ENCODE data around the gene MCTP1. TPM values are rescaled to one million over a fixed set of nuclear protein-coding genes. Genes with fewer than 3 reads are reported as not detected.
"Not testable (repeated sequence)": the region's sequence is repeated elsewhere in the genome, so short reads cannot be mapped to it uniquely, and the experiment has no call there.

Gene MCTP1
- total and polyA plus RNA-seq, 4 donors = 8.2 to 54.6 (median 12.3) TPM

- no peak overlapping the region for H3K27ac ChIP-seq (ENCODE audit: low read depth, low read length)
- WGBS (ENCODE audit: insufficient coverage) = no CpG with 5 or more reads among the region's 4 CpGs
- H3K9me3 ChIP-seq (ENCODE audit: control insufficient read depth, insufficient read depth, low read length) = no peaks in the 10 kb centered on the region
- DNase-seq (ENCODE audit: low read depth in 4 of 6, low spot score in 6 of 6) = no peak
- no peaks in the 10 kb centered on the region for H3K27me3 ChIP-seq (ENCODE audit: control insufficient read depth, insufficient read depth, low read length)
- no peaks in the 10 kb centered on the region for H3K4me1 ChIP-seq (ENCODE audit: control insufficient read depth, insufficient read depth, low read length)
- no peaks in the 10 kb centered on the region for H3K36me3 ChIP-seq (ENCODE audit: control insufficient read depth, insufficient read depth, low read length)
- no peak overlapping the region for H3K4me3 ChIP-seq (ENCODE audit: low read depth, low read length)
These were observed 435.6 kb downstream of the MCTP1 start for GRCh38 chr5:94849324-94849723.

GRCh38 chr5:94847726-94848125 is 437.2 kb downstream of the MCTP1 start:
- no peaks in the 10 kb centered on the region for H3K36me3 ChIP-seq (ENCODE audit: control insufficient read depth, insufficient read depth, low read length)
- no peaks in the 10 kb centered on the region for H3K4me1 ChIP-seq (ENCODE audit: control insufficient read depth, insufficient read depth, low read length)
- H3K4me3 ChIP-seq (ENCODE audit: low read depth, low read length) = no peak overlapping the region
- H3K27ac ChIP-seq (ENCODE audit: low read depth, low read length) = no peak overlapping the region
- no peak for DNase-seq (ENCODE audit: low read depth in 4 of 6, low spot score in 6 of 6)
- 100% methylated on average over 1 of the region's 2 CpGs for WGBS (ENCODE audit: insufficient coverage)
- H3K27me3 ChIP-seq (ENCODE audit: control insufficient read depth, insufficient read depth, low read length) = no peaks in the 10 kb centered on the region
- H3K9me3 ChIP-seq (ENCODE audit: control insufficient read depth, insufficient read depth, low read length) = no peaks in the 10 kb centered on the region

DNA sequence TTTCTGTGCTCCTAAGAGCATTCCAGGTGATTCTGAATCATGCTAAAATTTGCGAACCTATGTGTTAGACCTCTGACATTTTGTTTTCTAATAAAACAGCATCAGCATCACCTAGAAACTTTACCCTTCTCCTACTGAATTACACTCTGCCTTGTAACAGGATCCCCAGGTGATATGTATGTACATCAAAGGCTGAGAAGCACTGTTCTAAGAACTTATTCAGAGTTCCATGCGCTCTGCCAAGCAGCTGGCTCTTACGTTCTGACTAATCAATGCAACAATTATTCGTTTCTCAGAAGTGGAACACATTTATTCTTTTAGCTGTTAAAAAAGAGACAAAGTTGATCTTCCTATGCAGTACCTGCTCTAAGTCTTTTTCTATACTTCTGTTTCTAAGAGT is 437.9 kb downstream of the MCTP1 start:
- no CpG with 5 or more reads among the region's 4 CpGs for WGBS (ENCODE audit: insufficient coverage)
- Histone ChIP-seq H3K9me3 (ENCODE audit: control insufficient read depth, insufficient read depth, low read length) (no peaks in the 10 kb centered on the region), H3K4me1 (ENCODE audit: control insufficient read depth, insufficient read depth, low read length) (no peaks in the 10 kb centered on the region), H3K36me3 (ENCODE audit: control insufficient read depth, insufficient read depth, low read length) (no peaks in the 10 kb centered on the region), H3K4me3 (ENCODE audit: low read depth, low read length) (no peak overlapping the region), H3K27me3 (ENCODE audit: control insufficient read depth, insufficient read depth, low read length) (no peaks in the 10 kb centered on the region), H3K27ac (ENCODE audit: low read depth, low read length) (no peak overlapping the region)
- no peak for DNase-seq (ENCODE audit: low read depth in 4 of 6, low spot score in 6 of 6)

GRCh38 chr5:94845696-94846095 is 439.2 kb downstream of the MCTP1 start:
- not testable (repeated sequence) for H3K9me3 ChIP-seq (ENCODE audit: control insufficient read depth, insufficient read depth, low read length); H3K4me1 ChIP-seq (ENCODE audit: control insufficient read depth, insufficient read depth, low read length); H3K27ac ChIP-seq (ENCODE audit: low read depth, low read length); DNase-seq (ENCODE audit: low read depth in 4 of 6, low spot score in 6 of 6); H3K27me3 ChIP-seq (ENCODE audit: control insufficient read depth, insufficient read depth, low read length); H3K4me3 ChIP-seq (ENCODE audit: low read depth, low read length); H3K36me3 ChIP-seq (ENCODE audit: control insufficient read depth, insufficient read depth, low read length)
- WGBS (ENCODE audit: insufficient coverage) = no CpG with 5 or more reads among the region's 1 CpG

DNA sequence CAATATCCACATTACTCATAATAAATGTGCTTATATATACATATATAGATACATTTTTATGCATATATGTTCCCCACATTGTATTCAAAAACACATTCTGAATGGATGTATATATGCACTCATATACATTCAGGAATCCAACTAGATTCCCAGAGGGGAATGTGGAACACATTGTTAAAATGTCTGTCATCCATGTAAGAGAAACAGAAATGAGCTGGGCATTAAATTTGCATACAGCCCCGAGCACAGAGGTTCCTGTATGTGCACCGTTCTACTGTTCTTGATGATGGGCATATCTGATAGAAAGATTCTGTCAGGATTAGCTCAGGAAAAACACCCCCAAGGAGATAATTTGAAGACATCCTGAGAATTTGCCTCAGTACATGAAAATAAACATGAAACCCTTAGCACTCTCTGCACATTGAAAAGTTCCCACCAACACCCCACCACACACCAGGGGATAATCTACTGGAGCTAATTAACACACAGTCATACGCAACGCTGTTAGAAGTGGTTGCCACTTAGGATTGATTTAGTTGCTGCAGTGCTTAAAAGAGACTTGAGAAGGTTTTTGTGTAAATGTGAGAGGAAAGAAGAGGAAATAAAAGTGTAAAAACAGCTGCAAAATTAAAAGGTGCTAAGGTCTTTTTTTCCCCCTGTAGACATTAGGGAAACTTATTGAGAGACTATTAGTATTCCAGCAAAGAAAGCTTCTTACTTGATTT is 443.1 kb downstream of the MCTP1 start:
- Histone ChIP-seq H3K27ac (ENCODE audit: low read depth, low read length) (no peak overlapping the region), H3K27me3 (ENCODE audit: control insufficient read depth, insufficient read depth, low read length) (no peaks in the 10 kb centered on the region), H3K9me3 (ENCODE audit: control insufficient read depth, insufficient read depth, low read length) (no peaks in the 10 kb centered on the region), H3K4me3 (ENCODE audit: low read depth, low read length) (no peak overlapping the region), H3K4me1 (ENCODE audit: control insufficient read depth, insufficient read depth, low read length) (no peaks in the 10 kb centered on the region), H3K36me3 (ENCODE audit: control insufficient read depth, insufficient read depth, low read length) (no peaks in the 10 kb centered on the region)
- 50% methylated on average over 1 of the region's 4 CpGs for WGBS (ENCODE audit: insufficient coverage)
- DNase-seq (ENCODE audit: low read depth in 4 of 6, low spot score in 6 of 6) = peak in 1 of 6 donors; percentile 49

GRCh38 chr5:94833851-94834250 is 451.0 kb downstream of the MCTP1 start:
- peak in 1 of 6 donors; percentile 51 for DNase-seq (ENCODE audit: low read depth in 4 of 6, low spot score in 6 of 6)
- WGBS (ENCODE audit: insufficient coverage) = no CpG with 5 or more reads among the region's 2 CpGs
- no peaks in the 10 kb centered on the region for H3K9me3 ChIP-seq (ENCODE audit: control insufficient read depth, insufficient read depth, low read length)
- H3K4me3 ChIP-seq (ENCODE audit: low read depth, low read length) = no peak overlapping the region
- no peaks in the 10 kb centered on the region for H3K36me3 ChIP-seq (ENCODE audit: control insufficient read depth, insufficient read depth, low read length)
- H3K27me3 ChIP-seq (ENCODE audit: control insufficient read depth, insufficient read depth, low read length) = no peaks in the 10 kb centered on the region
- no peaks in the 10 kb centered on the region for H3K4me1 ChIP-seq (ENCODE audit: control insufficient read depth, insufficient read depth, low read length)
- H3K27ac ChIP-seq (ENCODE audit: low read depth, low read length) = no peak overlapping the region

GRCh38 chr5:94832685-94833084 is 452.2 kb downstream of the MCTP1 start:
- Histone ChIP-seq H3K27ac (ENCODE audit: low read depth, low read length) (no peak overlapping the region), H3K9me3 (ENCODE audit: control insufficient read depth, insufficient read depth, low read length) (no peaks in the 10 kb centered on the region), H3K27me3 (ENCODE audit: control insufficient read depth, insufficient read depth, low read length) (no peaks in the 10 kb centered on the region), H3K36me3 (ENCODE audit: control insufficient read depth, insufficient read depth, low read length) (no peaks in the 10 kb centered on the region), H3K4me3 (ENCODE audit: low read depth, low read length) (no peak overlapping the region), H3K4me1 (ENCODE audit: control insufficient read depth, insufficient read depth, low read length) (no peaks in the 10 kb centered on the region)
- DNase-seq (ENCODE audit: low read depth in 4 of 6, low spot score in 6 of 6) = peak in 1 of 6 donors; percentile 86
- WGBS (ENCODE audit: insufficient coverage) = no CpG with 5 or more reads among the region's 4 CpGs

- Histone ChIP-seq H3K27me3 (ENCODE audit: control insufficient read depth, insufficient read depth, low read length) (no peaks in the 10 kb centered on the region), H3K4me1 (ENCODE audit: control insufficient read depth, insufficient read depth, low read length) (no peaks in the 10 kb centered on the region), H3K36me3 (ENCODE audit: control insufficient read depth, insufficient read depth, low read length) (no peaks in the 10 kb centered on the region), H3K4me3 (ENCODE audit: low read depth, low read length) (no peak overlapping the region), H3K27ac (ENCODE audit: low read depth, low read length) (no peak overlapping the region), H3K9me3 (ENCODE audit: control insufficient read depth, insufficient read depth, low read length) (no peaks in the 10 kb centered on the region)
- WGBS (ENCODE audit: insufficient coverage) = no CpG with 5 or more reads among the region's 2 CpGs
- DNase-seq (ENCODE audit: low read depth in 4 of 6, low spot score in 6 of 6) = no peak
These were observed 454.4 kb downstream of the MCTP1 start for GRCh38 chr5:94830520-94830919.

- WGBS (ENCODE audit: insufficient coverage) = 97% methylated on average over 5 of the region's 5 CpGs
- not testable (repeated sequence) for H3K4me3 ChIP-seq (ENCODE audit: low read depth, low read length); DNase-seq (ENCODE audit: low read depth in 4 of 6, low spot score in 6 of 6); H3K4me1 ChIP-seq (ENCODE audit: control insufficient read depth, insufficient read depth, low read length); H3K9me3 ChIP-seq (ENCODE audit: control insufficient read depth, insufficient read depth, low read length); H3K36me3 ChIP-seq (ENCODE audit: control insufficient read depth, insufficient read depth, low read length); H3K27ac ChIP-seq (ENCODE audit: low read depth, low read length); H3K27me3 ChIP-seq (ENCODE audit: control insufficient read depth, insufficient read depth, low read length)
These were observed 456.7 kb downstream of the MCTP1 start for GRCh38 chr5:94828222-94828621.

DNA sequence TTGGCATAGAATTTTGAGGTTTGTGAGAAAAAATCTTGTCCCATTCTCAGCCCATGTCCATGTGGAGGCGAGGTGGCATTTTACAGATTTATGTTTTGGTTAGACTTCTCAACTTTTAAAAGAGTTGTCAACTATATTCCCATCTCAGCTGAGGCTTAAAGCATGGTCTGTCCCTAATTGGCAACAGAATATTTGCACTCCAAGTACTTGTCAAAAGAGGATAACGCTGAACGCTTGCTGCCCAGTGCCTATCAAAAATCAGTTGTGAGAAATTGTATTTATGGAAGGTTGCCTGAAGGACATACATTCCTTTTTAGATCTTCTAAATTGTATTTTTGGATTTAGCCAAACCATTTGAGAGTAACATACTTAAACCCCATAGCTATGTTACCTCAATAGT is 464.4 kb downstream of the MCTP1 start:
- no peak overlapping the region for H3K4me3 ChIP-seq (ENCODE audit: low read depth, low read length)
- no peaks in the 10 kb centered on the region for H3K4me1 ChIP-seq (ENCODE audit: control insufficient read depth, insufficient read depth, low read length)
- no peaks in the 10 kb centered on the region for H3K9me3 ChIP-seq (ENCODE audit: control insufficient read depth, insufficient read depth, low read length)
- WGBS (ENCODE audit: insufficient coverage) = no CpG with 5 or more reads among the region's 3 CpGs
- H3K36me3 ChIP-seq (ENCODE audit: control insufficient read depth, insufficient read depth, low read length) = no peaks in the 10 kb centered on the region
- no peaks in the 10 kb centered on the region for H3K27me3 ChIP-seq (ENCODE audit: control insufficient read depth, insufficient read depth, low read length)
- DNase-seq (ENCODE audit: low read depth in 4 of 6, low spot score in 6 of 6) = no peak
- no peak overlapping the region for H3K27ac ChIP-seq (ENCODE audit: low read depth, low read length)

Data from spinal cord (tissue), 10 donors.